K562 (cell line): ENCODE measurements around the gene MLKL. TPM values are rescaled to one million over a fixed set of nuclear protein-coding genes. Genes with fewer than 3 reads are reported as not detected.

Source experiments
- ATAC-seq: fragments of 200-7000 bp; cut with Tn5 transposase; 3 replicates; pipeline ENCODE4 v1.9.1; 2020; ENCODE audit warnings: moderate library complexity
- BruUV-seq: library from RNA; stranded (reverse); fragments of 400-500 nt; replicated peaks from 2 replicates; lab custom pipeline; 2021; lab: Mats Ljungman, UMichigan
- CTCF ChIA-PET: fragments of 300-600 bp; formaldehyde crosslinking; extraction: SDS; loops from one replicate; lab custom pipeline; 2021; ENCODE audit warnings: low intra/inter-chr PET ratio; lab: Yijun Ruan, JAX
- POLR2A ChIA-PET: fragments of 300-600, 350-650 bp; sonication (Branson Sonifier 250); formaldehyde crosslinking; extraction: SDS; loops from one replicate; lab custom pipeline; 2021; ENCODE audit warnings: antibody characterized with exemption, inconsistent platforms; lab: Yijun Ruan, JAX
- DNase-seq, 4 experiments: peaks; one replicate each; pipeline versions ENCODE4 v3.0.0 to v3.0.0-alpha.2; 2011 to 2018; ENCODE audit warnings: low spot score in 3 of 4, mixed read lengths in 3 of 4; ENCODE audit errors: extremely low read depth in 1 of 4
- FAIRE-seq: peaks from 2 replicates; lab custom pipeline; 2011; peaks lifted over from hg19 to GRCh38; lab: Jason Lieb, UNC
- H2AFZ ChIP-seq: 2 replicates; pipeline ENCODE4 v1.6.0; 2011; ENCODE audit warnings: low read depth, low read length, control low read depth, inconsistent platforms
- H3K27ac ChIP-seq: fragments of 200-600 bp; 3 replicates; pipeline ENCODE4 v1.8.0; 2011; ENCODE audit warnings: low read depth, mild to moderate bottlenecking, control low read depth, inconsistent platforms, low read length, moderate library complexity, mixed read lengths; ENCODE audit errors: extremely low read depth
- H3K27me3 ChIP-seq, 2 experiments: fragments of 300-600 bp in 1 of 2; 2 replicates in 1 of 2; 3 replicates in 1 of 2; pipeline versions ENCODE4 v1.6.0 to v1.8.0; 2011; ENCODE audit warnings: inconsistent platforms in 2 of 2, low read length in 2 of 2, mild to moderate bottlenecking in 1 of 2, mixed read lengths in 1 of 2, moderate library complexity in 1 of 2; ENCODE audit not compliant: control insufficient read depth in 2 of 2, insufficient read depth in 2 of 2
- H3K36me3 ChIP-seq: fragments of 300-600 bp; 3 replicates; pipeline ENCODE4 v1.8.0; 2011; ENCODE audit warnings: mild to moderate bottlenecking, low read length, inconsistent platforms; ENCODE audit not compliant: control insufficient read depth, insufficient read depth
- H3K4me1 ChIP-seq, 2 experiments: fragments of 200-600 bp in 1 of 2; replicated peaks in 1 of 2; 2 replicates in 1 of 2; 3 replicates in 1 of 2; pipeline versions ENCODE4 v1.5.1 to v1.8.0; 2011; ENCODE audit warnings: inconsistent platforms in 2 of 2, low read length in 2 of 2, mild to moderate bottlenecking in 1 of 2, mixed read lengths in 1 of 2, moderate library complexity in 1 of 2; ENCODE audit not compliant: control insufficient read depth in 2 of 2, insufficient read depth in 2 of 2
- H3K4me2 ChIP-seq: 2 replicates; pipeline ENCODE4 v1.6.1; 2011; ENCODE audit warnings: low read length, control low read depth, inconsistent platforms, mixed read lengths; ENCODE audit not compliant: insufficient read depth
- H3K4me3 ChIP-seq: fragments of 200-600 bp; sonication (generic), shearing (Covaris generic); 2 replicates; pipeline ENCODE4 v1.5.1; 2016; ENCODE audit warnings: control low read depth, inconsistent platforms
- H3K79me2 ChIP-seq: fragments of 200-600 bp; 3 replicates; pipeline ENCODE4 v1.8.0; 2011; ENCODE audit warnings: low read length, inconsistent platforms; ENCODE audit not compliant: control insufficient read depth, insufficient read depth
- H3K9ac ChIP-seq, 2 experiments: 2 replicates each; pipeline versions ENCODE4 v1.6.0 to v1.6.1; 2011; ENCODE audit warnings: low read depth in 2 of 2, low read length in 2 of 2, control low read depth in 1 of 2, inconsistent platforms in 1 of 2, mild to moderate bottlenecking in 1 of 2, mixed read lengths in 1 of 2; ENCODE audit not compliant: insufficient read depth in 1 of 2
- H3K9me1 ChIP-seq: one replicate; pipeline ENCODE4 v1.6.0; 2011; ENCODE audit warnings: inconsistent platforms, mild to moderate bottlenecking, low read length, moderate library complexity; ENCODE audit not compliant: control insufficient read depth, insufficient read depth
- H3K9me3 ChIP-seq: replicated peaks from 2 replicates; pipeline ENCODE4 v1.5.1; 2011; ENCODE audit warnings: low read depth, low read length, inconsistent platforms; ENCODE audit not compliant: control insufficient read depth, insufficient read depth
- H4K20me1 ChIP-seq: replicated peaks from 2 replicates; pipeline ENCODE4 v1.6.1; 2011; ENCODE audit warnings: low read length, inconsistent platforms, mixed read lengths; ENCODE audit not compliant: control insufficient read depth, insufficient read depth
- CEBPB ChIP-seq: fragments of 450-650 bp; IDR thresholded peaks from 2 replicates; pipeline ENCODE4 v1.6.1; 2016; ENCODE audit warnings: missing genetic modification characterization, missing compliant biosample characterization
- MAZ ChIP-seq, 2 experiments: fragments of 450-650 bp in 1 of 2; sonication (generic) in 1 of 2; formaldehyde crosslinking; IDR thresholded peaks in 1 of 2; conservative IDR thresholded peaks in 1 of 2; 2 replicates each; pipeline versions ENCODE4 v1.4.0 to v1.5.0; 2020; ENCODE audit warnings: mild to moderate bottlenecking in 1 of 2, missing genetic modification reagents in 1 of 2
- SLC30A9 ChIP-seq: fragments of 250-450 bp; sonication (Bioruptor Pico); IDR thresholded peaks from 2 replicates; pipeline ENCODE4 v1.8.0; 2022; ENCODE audit warnings: mild to moderate bottlenecking, moderate library complexity
- SMARCC2 ChIP-seq: fragments of 450-650 bp; IDR thresholded peaks from 2 replicates; pipeline ENCODE4 v1.6.1; 2017; ENCODE audit warnings: antibody characterized with exemption, moderate library complexity, mild to moderate bottlenecking, low read depth
- SNRNP70 ChIP-seq: fragments of 200-400 bp; formaldehyde crosslinking; optimal IDR thresholded peaks from 2 replicates; pipeline ENCODE3; 2017; ENCODE audit warnings: low read depth, low read length
- ZNF311 ChIP-seq: fragments of 250-450 bp; sonication (Bioruptor Pico); IDR thresholded peaks from 2 replicates; pipeline ENCODE4 v1.4.0; 2020; ENCODE audit warnings: mild to moderate bottlenecking, moderate library complexity
- ZNF778 ChIP-seq: fragments of 450-650 bp; formaldehyde crosslinking; IDR thresholded peaks from 2 replicates; pipeline ENCODE4 v1.4.0; 2020; ENCODE audit warnings: mild to moderate bottlenecking, moderate library complexity
- WGBS: fragments of 100-300 bp; shearing (Covaris generic); methylation state at CpG from one replicate; pipeline ENCODE4 v1.1.6; 2016; ENCODE audit warnings: low coverage, mixed read lengths; ENCODE audit not compliant: insufficient coverage; ENCODE audit errors: missing lambda C conversion rate; 5-methylcytosine and 5-hydroxymethylcytosine counted together
- in situ Hi-C: fragments of 300-500 bp; cut with MboI; formaldehyde crosslinking; loops from 4 replicates; pipeline ENCODE4 v1.15.0; 2018; ENCODE audit warnings: inconsistent platforms, mixed read lengths
- intact Hi-C: fragments of 100-400 bp; cut with micrococcal nuclease; formaldehyde crosslinking; loops from 2 replicates; pipeline ENCODE4 v1.14.2; 2022
- polyA plus RNA-seq, 8 experiments: library from polyadenylated mRNA; depleted of rRNA in 4 of 8; stranded (reverse) in 5 of 8; unstranded in 3 of 8; fragments of >200 nt; fragmentation: Nextera tagmentation in 2 of 8; fragmentation: Illumina TruSeq in 1 of 8; extraction: Ambion mirVana in 2 of 8; extraction: Trizol in 1 of 8; gene quantifications; 2 replicates each; pipeline versions ENCODE4 v1.2.1 to v1.2.3, GENCODE V29; 2011 to 2014; ENCODE audit warnings: inconsistent platforms in 1 of 8, missing spikeins in 1 of 8
- total RNA-seq, 7 experiments: library from RNA; depleted of rRNA in 6 of 7; stranded (reverse); fragments of >200 nt in 6 of 7; fragmentation: Illumina TruSeq in 2 of 7; extraction: Trizol in 2 of 7; gene quantifications; 2 replicates each; pipeline versions ENCODE4 v1.2.1 to v1.2.3, GENCODE V29; 2011 to 2021; ENCODE audit warnings: low replicate concordance in 1 of 7

The MLKL gene
- total and polyA plus RNA-seq, 9 of the 15 experiments (the other 6 are each of a cell fraction or from before 2014, with no cell fraction given): 1.6 to 6.1 (median 4.8) TPM

- no peak for FAIRE-seq
- no peak overlapping the region for H3K4me3 ChIP-seq
- BruUV-seq: no TSS peak
- WGBS: 39% methylated on average over 10 of the region's 10 CpGs
- no peak for DNase-seq
- intact Hi-C loops (no loop called here), in situ Hi-C loops (no loop called here)
- no peaks in the 10 kb centered on the region; a peak in 1 of 5 replicates for H3K4me1 ChIP-seq
- H3K4me2 ChIP-seq: no peak overlapping the region
- no peak for TF ChIP-seq MAZ (CRISPR knock-in tag; conservative IDR thresholded peaks at IDR 0.05 in 1 of 2, IDR thresholded peaks at IDR 0.05 in 1 of 2)
- TF ChIP-seq SNRNP70: no peak
- no peak for TF ChIP-seq ZNF311 (CRISPR knock-in tag)
- TF ChIP-seq SMARCC2: no peak
- no peak for TF ChIP-seq SLC30A9 (CRISPR knock-in tag)
- peak; percentile 24; the same call in 1 of the 2 replicates for TF ChIP-seq CEBPB (tag)
- TF ChIP-seq ZNF778 (CRISPR knock-in tag): no peak
- no peaks in the 10 kb centered on the region for H3K27me3 ChIP-seq
- ChIA-PET POLR2A (interaction anchor here (0.6 to 2.6 kb wide), 4 partner anchors 12 to 36 kb away, joined by 3 to 19 read pairs (median 6); partner anchors contain the start of gene RFWD3), CTCF (no interaction called here)
- H2AFZ ChIP-seq: peak overlapping the region; percentile 14; the same call in 1 of the 2 replicates
- no peak overlapping the region for H3K9ac ChIP-seq
- H3K9me3 ChIP-seq: no peaks in the 10 kb centered on the region
- H3K27ac ChIP-seq: no peak overlapping the region
- no peaks in the 10 kb centered on the region for H3K9me1 ChIP-seq
- no peaks in the 10 kb centered on the region for H4K20me1 ChIP-seq
- H3K36me3 ChIP-seq: no peaks in the 10 kb centered on the region
- H3K79me2 ChIP-seq: no peaks in the 10 kb centered on the region
- no peak for ATAC-seq
Measured at GRCh38 chr16:74691093-74691855, 9.4 kb downstream of the MLKL start.
